ENCODE data around the gene GAD1.

DNA sequence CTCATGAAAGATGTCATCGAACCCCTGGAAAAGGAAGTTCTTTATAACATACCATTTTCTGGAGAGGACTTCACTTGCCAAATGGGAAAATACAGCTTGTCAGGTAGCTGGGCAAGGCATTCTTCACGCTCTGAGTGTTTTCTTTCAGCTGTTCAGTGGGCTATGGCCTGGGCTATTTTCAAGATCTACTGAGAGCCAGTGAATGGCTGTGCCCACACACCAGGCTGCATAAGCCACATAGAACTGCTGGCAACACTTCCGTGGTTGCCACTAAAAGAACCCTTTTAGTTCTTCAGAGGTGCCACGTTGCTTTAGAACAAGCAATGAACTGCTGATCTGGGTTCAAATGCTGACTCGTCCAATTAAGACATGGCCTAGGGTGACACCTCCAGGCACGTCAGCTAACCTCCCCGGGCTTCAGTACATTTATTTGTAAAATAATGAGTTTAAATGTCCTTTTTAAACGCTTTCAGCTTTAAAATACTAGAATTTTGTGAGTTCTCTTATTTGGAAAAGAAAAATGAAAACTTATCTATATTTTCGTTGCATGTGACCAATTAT is 75.8 kb downstream of the GAD1 start:
- TF ChIP-seq, protein P1, sequence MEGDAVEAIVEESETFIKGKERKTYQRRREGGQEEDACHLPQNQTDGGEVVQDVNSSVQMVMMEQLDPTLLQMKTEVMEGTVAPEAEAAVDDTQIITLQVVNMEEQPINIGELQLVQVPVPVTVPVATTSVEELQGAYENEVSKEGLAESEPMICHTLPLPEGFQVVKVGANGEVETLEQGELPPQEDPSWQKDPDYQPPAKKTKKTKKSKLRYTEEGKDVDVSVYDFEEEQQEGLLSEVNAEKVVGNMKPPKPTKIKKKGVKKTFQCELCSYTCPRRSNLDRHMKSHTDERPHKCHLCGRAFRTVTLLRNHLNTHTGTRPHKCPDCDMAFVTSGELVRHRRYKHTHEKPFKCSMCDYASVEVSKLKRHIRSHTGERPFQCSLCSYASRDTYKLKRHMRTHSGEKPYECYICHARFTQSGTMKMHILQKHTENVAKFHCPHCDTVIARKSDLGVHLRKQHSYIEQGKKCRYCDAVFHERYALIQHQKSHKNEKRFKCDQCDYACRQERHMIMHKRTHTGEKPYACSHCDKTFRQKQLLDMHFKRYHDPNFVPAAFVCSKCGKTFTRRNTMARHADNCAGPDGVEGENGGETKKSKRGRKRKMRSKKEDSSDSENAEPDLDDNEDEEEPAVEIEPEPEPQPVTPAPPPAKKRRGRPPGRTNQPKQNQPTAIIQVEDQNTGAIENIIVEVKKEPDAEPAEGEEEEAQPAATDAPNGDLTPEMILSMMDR (IDR thresholded peaks at IDR 0.05; ENCODE audit: insufficient read depth, low read length) = no peak
- no peak for TF ChIP-seq POLR2AphosphoS5 (IDR thresholded peaks at IDR 0.05; ENCODE audit: low read depth)
- no peak for TF ChIP-seq SPI1 (IDR thresholded peaks at IDR 0.05; ENCODE audit: borderline replicate concordance, low read depth)

All from HL-60 (cell line).